ENCODE results near the gene EFTUD2. TPM values are rescaled to one million over a fixed set of nuclear protein-coding genes. Genes with fewer than 3 reads are reported as not detected.

Gene EFTUD2
- total RNA-seq, 1 experiment from 2014 or later = 119 TPM

DNA sequence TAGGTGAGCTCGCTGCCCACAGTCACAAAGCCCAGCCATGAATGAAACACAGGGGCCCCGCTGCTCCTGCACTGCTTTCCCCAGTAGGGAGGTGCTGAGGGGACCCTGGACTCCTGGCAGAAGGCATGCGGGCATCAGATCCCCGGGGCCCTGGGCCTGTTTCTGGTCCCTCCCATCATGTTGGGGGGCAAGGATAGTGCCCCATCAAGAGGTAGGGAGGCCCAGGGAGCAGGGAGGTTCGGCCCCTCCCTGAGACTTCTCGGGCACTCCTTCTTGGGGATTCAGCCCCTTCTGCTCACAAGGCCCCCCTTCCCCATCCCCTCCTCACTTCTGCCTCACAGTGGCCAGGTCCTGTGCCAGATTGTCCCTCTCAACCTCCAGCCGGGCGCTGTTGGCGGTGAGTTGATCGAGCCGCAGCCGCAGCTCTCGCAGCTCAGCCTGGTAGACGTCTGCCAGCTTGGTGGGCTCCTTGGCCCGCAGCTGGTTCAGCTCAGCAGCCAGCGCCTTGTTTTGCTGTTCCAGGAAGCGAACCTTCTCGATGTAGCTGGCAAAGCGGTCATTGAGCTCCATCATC, 15.5 kb upstream of the EFTUD2 start:
- no peak for DNase-seq (ENCODE audit: unreplicated experiment)
- ChIA-PET CTCF (interaction anchor here (0.5 to 3.7 kb wide), 2 partner anchors 106 to 162 kb away, joined by 4 to 15 read pairs; no protein-coding TSS in a partner anchor), POLR2A (interaction anchor here (2.1 kb wide), 1 partner anchor 13 kb away, joined by 5 read pairs; no protein-coding TSS in a partner anchor)
- peaks cover 27% of the 10 kb centered on the region for H3K4me1 Mint-ChIP-seq (ENCODE audit: insufficient read depth, unreplicated experiment)
- H3K27me3 Mint-ChIP-seq (ENCODE audit: insufficient read depth, unreplicated experiment) = no peaks in the 10 kb centered on the region
- no peak overlapping the region for H3K4me3 Mint-ChIP-seq (ENCODE audit: unreplicated experiment)
- H3K9me3 Mint-ChIP-seq (ENCODE audit: unreplicated experiment) = no peaks in the 10 kb centered on the region
- H3K36me3 Mint-ChIP-seq (ENCODE audit: insufficient read depth, unreplicated experiment) = no peaks in the 10 kb centered on the region
- no TSS peak for BruUV-seq (replicated peaks)
- TF ChIP-seq CTCF (IDR thresholded peaks at IDR 0.05; ENCODE audit: unreplicated experiment) = no peak
- intact Hi-C loops (cut with micrococcal nuclease) = loop anchor here (5.0 kb wide), 1 partner anchor 218 kb away; the partner anchor contains the start of gene PLCD3
- H3K27ac Mint-ChIP-seq (ENCODE audit: low read depth, unreplicated experiment) = no peak overlapping the region

DNA sequence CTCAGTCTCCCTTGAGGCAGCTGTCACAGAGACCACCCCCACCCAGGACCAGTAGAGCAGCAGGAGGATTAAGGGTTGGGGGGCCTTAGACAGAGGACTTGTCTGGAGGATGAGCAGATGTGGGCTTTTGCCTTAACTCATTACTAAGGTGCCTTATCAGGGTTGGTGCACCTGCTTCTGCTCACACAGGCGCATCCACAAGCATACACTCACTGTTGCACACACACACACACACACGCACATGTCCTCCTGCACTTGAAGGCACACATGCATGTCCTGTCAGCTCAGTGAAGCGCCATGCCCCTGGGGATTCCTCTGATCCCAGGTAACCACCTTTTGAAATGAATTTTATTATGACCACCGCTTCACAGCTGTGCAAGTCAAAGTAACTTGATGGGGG, 14.9 kb upstream of the EFTUD2 start:
- CTCF ChIA-PET = interaction anchor here (0.5 to 3.7 kb wide), 2 partner anchors 107 to 277 kb away, joined by 3 to 15 read pairs; no protein-coding TSS in a partner anchor
- POLR2A ChIA-PET = interaction anchor here (2.1 kb wide), 1 partner anchor 13 kb away, joined by 5 read pairs; no protein-coding TSS in a partner anchor

GRCh38 chr17:44913676-44914075, 14.4 kb upstream of the EFTUD2 start:
- no peak for DNase-seq (ENCODE audit: unreplicated experiment)
- Mint-ChIP-seq H3K36me3 (ENCODE audit: insufficient read depth, unreplicated experiment) (no peaks in the 10 kb centered on the region), H3K27me3 (ENCODE audit: insufficient read depth, unreplicated experiment) (no peaks in the 10 kb centered on the region), H3K4me1 (ENCODE audit: insufficient read depth, unreplicated experiment) (peaks cover 35% of the 10 kb centered on the region), H3K27ac (ENCODE audit: low read depth, unreplicated experiment) (peak overlapping the region; percentile 72), H3K4me3 (ENCODE audit: unreplicated experiment) (no peak overlapping the region), H3K9me3 (ENCODE audit: unreplicated experiment) (no peaks in the 10 kb centered on the region)
- intact Hi-C loops (cut with micrococcal nuclease) = no loop called here
- ChIA-PET CTCF (interaction anchor here (0.5 to 3.7 kb wide), 3 partner anchors 13 to 277 kb away, joined by 3 to 15 read pairs (median 13); no protein-coding TSS in a partner anchor), POLR2A (no interaction called here)
- no peak for TF ChIP-seq CTCF (IDR thresholded peaks at IDR 0.05; ENCODE audit: unreplicated experiment)
- no TSS peak for BruUV-seq (replicated peaks)

More for the DNA sequence above, 14.9 kb upstream of the EFTUD2 start:
- BruUV-seq (replicated peaks) = no TSS peak
- Mint-ChIP-seq H3K9me3 (ENCODE audit: unreplicated experiment) (no peaks in the 10 kb centered on the region), H3K4me1 (ENCODE audit: insufficient read depth, unreplicated experiment) (peaks cover 34% of the 10 kb centered on the region), H3K36me3 (ENCODE audit: insufficient read depth, unreplicated experiment) (no peaks in the 10 kb centered on the region), H3K27ac (ENCODE audit: low read depth, unreplicated experiment) (no peak overlapping the region), H3K4me3 (ENCODE audit: unreplicated experiment) (no peak overlapping the region), H3K27me3 (ENCODE audit: insufficient read depth, unreplicated experiment) (no peaks in the 10 kb centered on the region)
- TF ChIP-seq CTCF (IDR thresholded peaks at IDR 0.05; ENCODE audit: unreplicated experiment) = no peak
- no peak for DNase-seq (ENCODE audit: unreplicated experiment)
- intact Hi-C loops (cut with micrococcal nuclease) = no loop called here

DNA sequence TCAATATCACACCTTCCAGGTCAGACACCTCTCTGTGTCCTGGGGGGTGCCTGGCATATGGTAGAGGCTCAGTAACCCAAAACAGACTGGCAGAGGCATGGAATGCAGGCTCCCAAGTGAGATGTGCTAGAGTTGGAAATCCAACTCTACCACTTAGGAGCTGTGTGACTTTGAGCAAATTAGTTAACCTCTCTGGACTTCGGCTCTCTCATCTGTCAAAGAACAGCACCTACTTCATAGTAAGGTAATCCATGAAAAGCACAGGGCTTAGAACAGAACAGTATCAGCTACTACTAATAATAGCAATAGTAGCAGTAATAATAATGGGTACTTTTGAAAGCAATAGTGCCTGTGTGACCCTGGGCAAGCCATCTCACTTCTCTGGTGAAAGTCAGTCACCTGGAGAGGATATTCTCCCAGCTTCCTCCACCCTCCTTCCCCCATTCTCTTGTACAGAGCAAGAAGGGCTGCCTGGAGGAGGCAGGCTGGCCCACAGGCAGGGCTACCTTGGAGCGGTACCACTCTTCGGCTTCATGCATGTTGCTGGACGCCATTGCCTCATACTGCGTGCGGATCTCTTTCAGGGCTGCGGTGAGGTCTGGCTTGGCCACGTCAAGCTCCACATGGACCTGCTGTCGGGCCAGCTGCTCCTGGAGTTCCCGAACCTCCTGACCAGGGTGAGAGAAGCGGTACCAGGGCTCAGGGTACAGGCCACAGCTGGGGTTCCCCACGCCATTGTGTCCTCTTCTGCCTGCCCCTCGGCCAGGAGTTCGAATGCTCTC, 13.7 kb upstream of the EFTUD2 start:
- BruUV-seq (replicated peaks) = no TSS peak
- DNase-seq (ENCODE audit: unreplicated experiment) = no peak
- peak overlapping the region; percentile 72 for H3K27ac Mint-ChIP-seq (ENCODE audit: low read depth, unreplicated experiment)
- no peak for TF ChIP-seq CTCF (IDR thresholded peaks at IDR 0.05; ENCODE audit: unreplicated experiment)
- no peaks in the 10 kb centered on the region for H3K36me3 Mint-ChIP-seq (ENCODE audit: insufficient read depth, unreplicated experiment)
- peaks cover 35% of the 10 kb centered on the region for H3K4me1 Mint-ChIP-seq (ENCODE audit: insufficient read depth, unreplicated experiment)
- ChIA-PET CTCF (interaction anchor here (2.0 to 3.7 kb wide), 2 partner anchors 12 to 108 kb away, joined by 13 to 15 read pairs; no protein-coding TSS in a partner anchor), POLR2A (interaction anchor here (0.6 to 0.8 kb wide), 3 partner anchors 10 to 19 kb away, joined by 3 read pairs; partner anchors contain the start of gene EFTUD2)
- intact Hi-C loops (cut with micrococcal nuclease) = no loop called here
- H3K4me3 Mint-ChIP-seq (ENCODE audit: unreplicated experiment) = no peak overlapping the region
- H3K27me3 Mint-ChIP-seq (ENCODE audit: insufficient read depth, unreplicated experiment) = no peaks in the 10 kb centered on the region
- no peaks in the 10 kb centered on the region for H3K9me3 Mint-ChIP-seq (ENCODE audit: unreplicated experiment)
